GM12878 (cell line): ENCODE data around the gene WWC2. TPM values are rescaled to one million over a fixed set of nuclear protein-coding genes. Genes with fewer than 3 reads are reported as not detected.

Experiments used
- ATAC-seq: fragments of 200-7000 bp; cut with Tn5 transposase; 3 replicates; pipeline ENCODE4 v1.9.1; 2020; ENCODE audit warnings: mild to moderate bottlenecking, moderate library complexity
- BruUV-seq: library from RNA; stranded (reverse); fragments of 400-500 nt; replicated peaks from 2 replicates; lab custom pipeline; 2021; lab: Mats Ljungman, UMichigan
- CTCF ChIA-PET: fragments of 300-600 bp; sonication (Branson Sonifier 250); formaldehyde crosslinking; extraction: SDS; loops from one replicate; lab custom pipeline; 2021; ENCODE audit warnings: inconsistent platforms; lab: Yijun Ruan, JAX
- POLR2A ChIA-PET: fragments of 350-600 bp; formaldehyde crosslinking; extraction: SDS; loops from one replicate; lab custom pipeline; 2021; ENCODE audit warnings: inconsistent platforms; lab: Charles Lee
- RAD21 ChIA-PET: fragments of 300-600 bp; sonication (Branson Sonifier 250); formaldehyde crosslinking; loops from one replicate; lab custom pipeline; 2023; ENCODE audit warnings: antibody characterized with exemption; ENCODE audit not compliant: unreplicated experiment; lab: Charles Lee
- SMC1A ChIA-PET: fragments of 300-600 bp; sonication (Branson Sonifier 250); formaldehyde crosslinking; loops from one replicate; lab custom pipeline; 2023; ENCODE audit not compliant: unreplicated experiment, uncharacterized antibody; lab: Charles Lee
- DNase-seq: peaks from one replicate; pipeline ENCODE4 v3.0.0-alpha.2; 2011; ENCODE audit warnings: low read depth, low spot score
- FAIRE-seq: peaks from 3 replicates; lab custom pipeline; 2011; peaks lifted over from hg19 to GRCh38; lab: Jason Lieb, UNC
- H2AFZ ChIP-seq: 2 replicates; pipeline ENCODE4 v1.6.0; 2011; ENCODE audit warnings: low read depth, low read length, control low read depth; ENCODE audit not compliant: control insufficient read depth
- H3K27ac ChIP-seq: 2 replicates; pipeline ENCODE4 v1.5.1; 2011; ENCODE audit warnings: control low read depth; ENCODE audit not compliant: control insufficient read depth, insufficient read depth
- H3K27me3 ChIP-seq, 2 experiments: replicated peaks in 1 of 2; 2 replicates each; pipeline versions ENCODE4 v1.6.0 to v1.6.1; 2011; ENCODE audit warnings: low read length in 1 of 2; ENCODE audit not compliant: control insufficient read depth in 2 of 2, insufficient read depth in 2 of 2
- H3K36me3 ChIP-seq, 2 experiments: 2 replicates each; pipeline ENCODE4 v1.5.1; 2011; ENCODE audit warnings: low read length in 1 of 2; ENCODE audit not compliant: control insufficient read depth in 2 of 2, insufficient read depth in 2 of 2
- H3K4me1 ChIP-seq: 2 replicates; pipeline ENCODE4 v1.6.1; 2011; ENCODE audit warnings: mild to moderate bottlenecking, low read length, moderate library complexity, mixed read lengths; ENCODE audit not compliant: control insufficient read depth, insufficient read depth
- H3K4me2 ChIP-seq: 2 replicates; pipeline ENCODE4 v1.6.0; 2011; ENCODE audit warnings: control low read depth; ENCODE audit not compliant: control insufficient read depth, insufficient read depth
- H3K4me3 ChIP-seq: fragments of 200-600 bp; sonication (generic); 2 replicates; pipeline ENCODE4 v1.5.1; 2016
- H3K79me2 ChIP-seq: 2 replicates; pipeline ENCODE4 v1.6.0; 2011; ENCODE audit warnings: low read length; ENCODE audit not compliant: control insufficient read depth, insufficient read depth
- H3K9ac ChIP-seq: 2 replicates; pipeline ENCODE4 v1.8.0; 2011; ENCODE audit warnings: low read length, control low read depth, mixed read lengths; ENCODE audit not compliant: control insufficient read depth, insufficient read depth
- H3K9me3 ChIP-seq: replicated peaks from 3 replicates; pipeline ENCODE4 v1.5.1; 2011; ENCODE audit warnings: mild to moderate bottlenecking, low read length; ENCODE audit not compliant: control insufficient read depth, insufficient read depth
- H4K20me1 ChIP-seq: 2 replicates; pipeline ENCODE4 v1.6.0; 2011; ENCODE audit not compliant: control insufficient read depth, insufficient read depth
- GABPA ChIP-seq: IDR thresholded peaks from 2 replicates; pipeline ENCODE4 v1.6.1; 2014; ENCODE audit warnings: antibody characterized with exemption, low read depth, mild to moderate bottlenecking, inconsistent platforms
- HDAC6 ChIP-seq: fragments of 200-600 bp; sonication (generic); IDR thresholded peaks from one replicate; pipeline ENCODE4 v1.8.0; 2017; ENCODE audit warnings: antibody characterized with exemption; ENCODE audit not compliant: unreplicated experiment
- MXI1 ChIP-seq: fragments of 150-350 bp; IDR thresholded peaks from 2 replicates; pipeline ENCODE4 v1.6.1; 2011; ENCODE audit warnings: low read depth, mild to moderate bottlenecking, inconsistent platforms, low read length, improper control_type of control experiment
- MYC ChIP-seq: IDR thresholded peaks from 2 replicates; pipeline ENCODE4 v1.6.1; 2011; ENCODE audit warnings: mild to moderate bottlenecking, low read length, moderate library complexity, inconsistent platforms; ENCODE audit not compliant: insufficient read depth, insufficient replicate concordance, insufficient read length, severe bottlenecking
- NR2F1 ChIP-seq: fragments of 450-650 bp; conservative IDR thresholded peaks from 2 replicates; pipeline ENCODE4 v1.6.1; 2017; ENCODE audit warnings: mild to moderate bottlenecking
- SIX5 ChIP-seq: IDR thresholded peaks from 2 replicates; pipeline ENCODE4 v1.6.1; 2011; ENCODE audit warnings: mild to moderate bottlenecking, low read depth, low read length, moderate library complexity; ENCODE audit not compliant: severe bottlenecking
- SREBF1 ChIP-seq: IDR thresholded peaks from 2 replicates; pipeline ENCODE4 v1.6.1; 2012; ENCODE audit warnings: mild to moderate bottlenecking, low read length
- ZNF217 ChIP-seq: fragments of 450-650 bp; IDR thresholded peaks from 2 replicates; pipeline ENCODE4 v1.6.1; 2017; ENCODE audit warnings: antibody characterized with exemption, mild to moderate bottlenecking
- ZNF274 ChIP-seq: IDR thresholded peaks from one replicate; pipeline ENCODE4 v1.8.0; 2011; ENCODE audit not compliant: insufficient read length, insufficient read depth
- WGBS: methylation state at CpG from one replicate; pipeline ENCODE4 v1.1.6; 2016; ENCODE audit warnings: low lambda C conversion rate; ENCODE audit not compliant: insufficient replicate concordance, insufficient coverage; ENCODE audit errors: missing lambda C conversion rate; 5-methylcytosine and 5-hydroxymethylcytosine counted together
- in situ Hi-C: fragments of 300-500 bp; cut with MboI; formaldehyde crosslinking; loops from 9 replicates; pipeline ENCODE4 v1.14.3; 2018; ENCODE audit warnings: mixed read lengths
- intact Hi-C: fragments of 100-400 bp; cut with micrococcal nuclease; formaldehyde crosslinking; loops from one replicate; pipeline ENCODE4 v1.14.2; 2022; ENCODE audit not compliant: unreplicated experiment
- polyA plus RNA-seq, 11 experiments: library from polyadenylated mRNA; depleted of rRNA in 4 of 11; unstranded in 6 of 11; stranded (reverse) in 5 of 11; fragments of >200 nt; fragmentation: Nextera tagmentation in 4 of 11; fragmentation: Illumina TruSeq in 1 of 11; extraction: Ambion mirVana in 4 of 11; extraction: Trizol in 1 of 11; gene quantifications; 1 replicate in 1 of 11; 2 replicates in 10 of 11; pipeline versions ENCODE4 v1.2.1 to v1.2.3, GENCODE V29; 2011 to 2016; ENCODE audit warnings: inconsistent platforms in 2 of 11, missing spikeins in 2 of 11, low read depth in 1 of 11
- total RNA-seq, 4 experiments: library from RNA; depleted of rRNA in 3 of 4; stranded (reverse); fragments of >200 nt in 3 of 4; fragmentation: Illumina TruSeq in 1 of 4; extraction: Trizol in 1 of 4; gene quantifications; 2 replicates each; pipeline versions ENCODE4 v1.2.1 to v1.2.3, GENCODE V29; 2013 to 2021
- TF ChIP-seq, protein P1 (sequence below): fragments of 450-650 bp; IDR thresholded peaks from 2 replicates; pipeline ENCODE4 v1.6.1; 2016; ENCODE audit warnings: mild to moderate bottlenecking

WWC2 gene
- total and polyA plus RNA-seq, 10 of the 15 experiments (the other 5 are each of a cell fraction or from before 2014, with no cell fraction given) = 0.02 to 0.72 (median 0.06) TPM; not detected in 3

- no TSS peak for BruUV-seq
- Histone ChIP-seq H3K79me2 (no peaks in the 10 kb centered on the region), H3K27ac (no peak overlapping the region), H4K20me1 (no peaks in the 10 kb centered on the region), H3K9ac (no peak overlapping the region), H3K4me2 (no peak overlapping the region), H2AFZ (no peak overlapping the region), H3K9me3 (no peaks in the 10 kb centered on the region), H3K36me3 (no peaks in the 10 kb centered on the region), H3K4me3 (no peak overlapping the region), H3K27me3 (no peaks in the 10 kb centered on the region; a peak in 1 of 4 replicates), H3K4me1 (no peaks in the 10 kb centered on the region)
- SMC1A ChIA-PET = no interaction called here
- POLR2A ChIA-PET = no interaction called here
- RAD21 ChIA-PET = no interaction called here
- CTCF ChIA-PET = no interaction called here
- intact Hi-C loops = no loop called here
- WGBS = 48% methylated on average over 4 of the region's 4 CpGs
- no peak for FAIRE-seq
- in situ Hi-C loops = no loop called here
- TF ChIP-seq NR2F1 (no peak), HDAC6 (no peak), MXI1 (no peak), GABPA (no peak), MYC (no peak), SIX5 (no peak), ZNF217 (no peak), SREBF1 (no peak)
- DNase-seq = no peak
- no peak for ATAC-seq
Measured at GRCh38 chr4:183347566-183347965, 248.5 kb downstream of the WWC2 start.

GRCh38 chr4:183348136-183348535, 249.1 kb downstream of the WWC2 start:
- Histone ChIP-seq H2AFZ (no peak overlapping the region), H3K79me2 (no peaks in the 10 kb centered on the region), H4K20me1 (no peaks in the 10 kb centered on the region), H3K9me3 (no peaks in the 10 kb centered on the region), H3K36me3 (no peaks in the 10 kb centered on the region), H3K27me3 (no peaks in the 10 kb centered on the region; a peak in 1 of 4 replicates), H3K27ac (no peak overlapping the region), H3K4me1 (no peaks in the 10 kb centered on the region), H3K4me2 (no peak overlapping the region), H3K4me3 (no peak overlapping the region), H3K9ac (no peak overlapping the region)
- DNase-seq (no peak), FAIRE-seq (no peak), ATAC-seq (no peak)
- SMC1A ChIA-PET = no interaction called here
- 45% methylated on average over 12 of the region's 12 CpGs for WGBS
- POLR2A ChIA-PET = no interaction called here
- RAD21 ChIA-PET = no interaction called here
- TF ChIP-seq ZNF274 = no peak
- TF ChIP-seq, protein P1, sequence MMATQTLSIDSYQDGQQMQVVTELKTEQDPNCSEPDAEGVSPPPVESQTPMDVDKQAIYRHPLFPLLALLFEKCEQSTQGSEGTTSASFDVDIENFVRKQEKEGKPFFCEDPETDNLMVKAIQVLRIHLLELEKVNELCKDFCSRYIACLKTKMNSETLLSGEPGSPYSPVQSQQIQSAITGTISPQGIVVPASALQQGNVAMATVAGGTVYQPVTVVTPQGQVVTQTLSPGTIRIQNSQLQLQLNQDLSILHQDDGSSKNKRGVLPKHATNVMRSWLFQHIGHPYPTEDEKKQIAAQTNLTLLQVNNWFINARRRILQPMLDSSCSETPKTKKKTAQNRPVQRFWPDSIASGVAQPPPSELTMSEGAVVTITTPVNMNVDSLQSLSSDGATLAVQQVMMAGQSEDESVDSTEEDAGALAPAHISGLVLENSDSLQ = no peak
- CTCF ChIA-PET = no interaction called here
- no TSS peak for BruUV-seq
- intact Hi-C loops (no loop called here), in situ Hi-C loops (no loop called here)
